Keratinocyte (primary cell): ENCODE measurements around the gene ANXA4. TPM values are rescaled to one million over a fixed set of nuclear protein-coding genes. Genes with fewer than 3 reads are reported as not detected.

Source experiments
- DNase-seq: peaks from one replicate; pipeline ENCODE4 v3.0.0-alpha.2; 2011; ENCODE audit warnings: low read depth, missing footprints, low spot score
- FAIRE-seq: peaks from 2 replicates; lab custom pipeline; 2011; peaks lifted over from hg19 to GRCh38; lab: Jason Lieb, UNC
- H2AFZ ChIP-seq: 2 replicates; pipeline ENCODE4 v1.6.0; 2012; ENCODE audit warnings: low read length, control low read depth, inconsistent platforms; ENCODE audit not compliant: control insufficient read depth
- H3K27ac ChIP-seq: 2 replicates; pipeline ENCODE4 v1.5.1; 2011; ENCODE audit warnings: low read length; ENCODE audit not compliant: control insufficient read depth, insufficient read depth
- H3K27me3 ChIP-seq: 3 replicates; pipeline ENCODE4 v1.6.0; 2011; ENCODE audit warnings: low read length; ENCODE audit not compliant: control insufficient read depth, insufficient read depth; ENCODE audit errors: extremely low read depth
- H3K36me3 ChIP-seq, 2 experiments: 2 replicates in 1 of 2; 3 replicates in 1 of 2; pipeline ENCODE4 v1.5.1; 2011; ENCODE audit warnings: low read length in 2 of 2, mild to moderate bottlenecking in 1 of 2; ENCODE audit not compliant: control insufficient read depth in 2 of 2, insufficient read depth in 2 of 2; ENCODE audit errors: extremely low read depth in 1 of 2
- H3K4me1 ChIP-seq: 3 replicates; pipeline ENCODE4 v1.5.1; 2011; ENCODE audit warnings: low read length; ENCODE audit not compliant: control insufficient read depth, insufficient read depth; ENCODE audit errors: extremely low read depth
- H3K4me2 ChIP-seq: 3 replicates; pipeline ENCODE4 v1.6.0; 2011; ENCODE audit warnings: low read depth, low read length; ENCODE audit not compliant: control insufficient read depth, insufficient read depth; ENCODE audit errors: extremely low read depth
- H3K4me3 ChIP-seq, 3 experiments: fragments of 200-600 bp in 1 of 3; sonication (generic) in 1 of 3; 2 replicates in 2 of 3; 3 replicates in 1 of 3; pipeline ENCODE4 v1.5.1; 2011 to 2016; ENCODE audit warnings: low read length in 3 of 3, mild to moderate bottlenecking in 3 of 3, control low read depth in 2 of 3, inconsistent platforms in 1 of 3, low read depth in 1 of 3, mixed read lengths in 1 of 3, mixed run types in 1 of 3, moderate library complexity in 1 of 3; ENCODE audit not compliant: control insufficient read depth in 2 of 3, insufficient read depth in 2 of 3; ENCODE audit errors: extremely low read depth in 1 of 3
- H3K79me2 ChIP-seq: 2 replicates; pipeline ENCODE4 v1.6.0; 2012; ENCODE audit warnings: low read length; ENCODE audit not compliant: control insufficient read depth, insufficient read depth
- H3K9ac ChIP-seq: 3 replicates; pipeline ENCODE4 v1.6.0; 2011; ENCODE audit warnings: low read length; ENCODE audit not compliant: control insufficient read depth, insufficient read depth; ENCODE audit errors: extremely low read depth
- H3K9me1 ChIP-seq: 3 replicates; pipeline ENCODE4 v1.6.0; 2011; ENCODE audit warnings: low read length; ENCODE audit not compliant: control insufficient read depth, insufficient read depth; ENCODE audit errors: extremely low read depth
- H3K9me3 ChIP-seq: 2 replicates; pipeline ENCODE4 v1.5.1; 2012; ENCODE audit warnings: low read depth, low read length; ENCODE audit not compliant: control insufficient read depth
- H4K20me1 ChIP-seq: 3 replicates; pipeline ENCODE4 v1.6.0; 2011; ENCODE audit warnings: low read length; ENCODE audit not compliant: control insufficient read depth, insufficient read depth; ENCODE audit errors: extremely low read depth
- EZH2 ChIP-seq: IDR thresholded peaks from one replicate; pipeline ENCODE4 v1.6.1; 2012; ENCODE audit warnings: inconsistent platforms, mild to moderate bottlenecking, low read length, moderate library complexity
- dilution Hi-C: fragments of 300-500 bp; cut with MboI; formaldehyde crosslinking; loops from one replicate; pipeline ENCODE4 v1.7.0; 2020; ENCODE audit warnings: low sequenced_read_pairs; ENCODE audit not compliant: extremely low pct_ligation_motif_present
- polyA plus RNA-seq, 5 experiments: library from polyadenylated mRNA; depleted of rRNA in 3 of 5; stranded (reverse) in 3 of 5; stranded (forward) in 1 of 5; unstranded in 1 of 5; fragments of >200 nt; gene quantifications; 1 replicate in 1 of 5; 2 replicates in 3 of 5; 3 replicates in 1 of 5; pipeline versions ENCODE4 v1.2.1 to v1.2.3, GENCODE V29; 2011 to 2012; ENCODE audit warnings: missing spikeins in 2 of 5, low read depth in 1 of 5, low replicate concordance in 1 of 5
- TF ChIP-seq, protein P1 (sequence below), 3 experiments: IDR thresholded peaks in 1 of 3; conservative IDR thresholded peaks in 1 of 3; optimal IDR thresholded peaks in 1 of 3; 2 replicates in 2 of 3; 3 replicates in 1 of 3; pipeline versions ENCODE3 to v1.5.1; 2011; ENCODE audit warnings: low read length in 3 of 3, mild to moderate bottlenecking in 3 of 3, moderate library complexity in 2 of 3, control low read depth in 1 of 3, inconsistent platforms in 1 of 3; ENCODE audit not compliant: insufficient read depth in 2 of 3; ENCODE audit errors: extremely low read depth in 1 of 3

Gene ANXA4
- polyA plus RNA-seq, 1 donor (not counting 4 experiments of a cell fraction or from before 2014, with no cell fraction given) = 209 TPM

DNA sequence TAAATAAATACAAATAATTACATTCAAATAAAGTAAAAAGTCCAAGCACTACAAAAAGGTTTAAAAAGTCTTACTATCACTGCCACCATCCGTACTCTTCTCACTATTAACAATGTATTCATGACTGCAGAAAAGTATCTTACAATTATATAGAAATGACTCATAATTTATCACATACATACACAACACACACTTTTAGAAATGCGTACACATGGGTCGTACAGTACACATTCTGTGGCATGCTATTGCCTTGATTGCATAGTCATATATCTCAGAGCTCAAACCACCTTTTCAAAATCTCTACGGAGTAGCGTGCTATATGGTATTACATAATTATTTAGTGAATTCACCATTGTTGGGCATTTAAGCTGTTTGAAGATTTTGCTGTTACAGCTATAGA, 41.6 kb upstream of the ANXA4 start:
- H3K9me1 ChIP-seq = no peaks in the 10 kb centered on the region
- H3K9me3 ChIP-seq = no peaks in the 10 kb centered on the region
- no peaks in the 10 kb centered on the region for H4K20me1 ChIP-seq
- FAIRE-seq (no peak), DNase-seq (no peak)
- H3K4me3 ChIP-seq = no peak overlapping the region
- dilution Hi-C loops = no loop called here
- no peaks in the 10 kb centered on the region for H3K79me2 ChIP-seq
- no peak overlapping the region for H3K4me2 ChIP-seq
- H3K4me1 ChIP-seq = peaks cover 15% of the 10 kb centered on the region
- no peaks in the 10 kb centered on the region for H3K36me3 ChIP-seq
- no peaks in the 10 kb centered on the region for H3K27me3 ChIP-seq
- TF ChIP-seq, protein P1, sequence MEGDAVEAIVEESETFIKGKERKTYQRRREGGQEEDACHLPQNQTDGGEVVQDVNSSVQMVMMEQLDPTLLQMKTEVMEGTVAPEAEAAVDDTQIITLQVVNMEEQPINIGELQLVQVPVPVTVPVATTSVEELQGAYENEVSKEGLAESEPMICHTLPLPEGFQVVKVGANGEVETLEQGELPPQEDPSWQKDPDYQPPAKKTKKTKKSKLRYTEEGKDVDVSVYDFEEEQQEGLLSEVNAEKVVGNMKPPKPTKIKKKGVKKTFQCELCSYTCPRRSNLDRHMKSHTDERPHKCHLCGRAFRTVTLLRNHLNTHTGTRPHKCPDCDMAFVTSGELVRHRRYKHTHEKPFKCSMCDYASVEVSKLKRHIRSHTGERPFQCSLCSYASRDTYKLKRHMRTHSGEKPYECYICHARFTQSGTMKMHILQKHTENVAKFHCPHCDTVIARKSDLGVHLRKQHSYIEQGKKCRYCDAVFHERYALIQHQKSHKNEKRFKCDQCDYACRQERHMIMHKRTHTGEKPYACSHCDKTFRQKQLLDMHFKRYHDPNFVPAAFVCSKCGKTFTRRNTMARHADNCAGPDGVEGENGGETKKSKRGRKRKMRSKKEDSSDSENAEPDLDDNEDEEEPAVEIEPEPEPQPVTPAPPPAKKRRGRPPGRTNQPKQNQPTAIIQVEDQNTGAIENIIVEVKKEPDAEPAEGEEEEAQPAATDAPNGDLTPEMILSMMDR (optimal IDR thresholded peaks at IDR 0.05 in 1 of 3, IDR thresholded peaks at IDR 0.05 in 1 of 3, conservative IDR thresholded peaks at IDR 0.05 in 1 of 3; ENCODE audit: extremely low read depth in 1 of 3, insufficient read depth in 2 of 3, low read length in 3 of 3) = no peak
- TF ChIP-seq EZH2 = no peak
- H3K9ac ChIP-seq = no peak overlapping the region
- H2AFZ ChIP-seq = no peak overlapping the region
- no peak overlapping the region for H3K27ac ChIP-seq

DNA sequence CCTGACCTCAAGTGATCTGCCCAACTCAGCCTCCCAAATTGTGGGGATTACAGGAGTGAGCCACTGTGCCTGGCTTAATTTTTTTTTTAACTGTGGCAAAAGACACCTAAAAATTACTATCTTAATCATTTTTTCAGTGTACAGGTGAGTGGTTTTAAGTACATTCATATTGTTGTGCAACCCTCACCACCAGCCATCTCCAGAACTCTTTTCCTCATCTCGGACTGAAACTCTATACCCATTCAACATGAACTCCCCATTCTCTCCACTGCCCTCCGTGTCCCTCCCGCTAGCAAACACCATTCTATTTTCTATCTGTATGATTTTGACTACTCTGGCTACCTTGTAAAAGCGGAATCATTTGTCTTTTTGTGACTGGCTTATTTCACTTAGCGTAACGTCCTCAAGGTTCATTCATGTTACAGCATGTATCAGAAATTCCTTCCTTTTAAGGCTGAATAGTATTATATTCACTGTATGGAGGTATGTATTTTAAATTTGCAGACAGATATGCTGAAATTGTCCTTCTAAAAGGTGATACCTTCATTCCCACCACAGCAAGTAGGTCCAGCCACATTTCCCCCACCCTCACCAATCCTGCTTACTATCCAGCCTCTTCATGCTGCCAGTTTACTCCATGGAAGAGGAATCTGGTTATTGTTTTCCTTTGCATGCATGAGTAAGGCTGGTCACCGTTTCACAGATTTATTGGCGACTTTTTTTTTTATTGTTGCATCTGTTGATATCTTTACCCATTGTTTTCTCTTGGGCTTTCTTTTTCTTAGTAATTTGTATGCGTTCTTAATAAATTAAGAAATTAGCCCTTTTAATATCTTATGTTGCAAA, 40.6 kb upstream of the ANXA4 start:
- Histone ChIP-seq H3K27me3 (no peaks in the 10 kb centered on the region), H3K9me1 (no peaks in the 10 kb centered on the region), H3K4me2 (no peak overlapping the region), H3K27ac (no peak overlapping the region), H3K36me3 (no peaks in the 10 kb centered on the region), H3K4me3 (no peak overlapping the region), H3K9ac (no peak overlapping the region), H3K4me1 (peaks cover 16% of the 10 kb centered on the region), H3K79me2 (no peaks in the 10 kb centered on the region), H3K9me3 (no peaks in the 10 kb centered on the region), H4K20me1 (no peaks in the 10 kb centered on the region), H2AFZ (peak overlapping the region; percentile 63)
- DNase-seq (no peak), FAIRE-seq (peak; percentile 53)
- TF ChIP-seq, protein P1 (optimal IDR thresholded peaks at IDR 0.05 in 1 of 3, IDR thresholded peaks at IDR 0.05 in 1 of 3, conservative IDR thresholded peaks at IDR 0.05 in 1 of 3; ENCODE audit: extremely low read depth in 1 of 3, insufficient read depth in 2 of 3, low read length in 3 of 3) = no peak
- no peak for TF ChIP-seq EZH2
- dilution Hi-C loops = no loop called here
